Measurements from ENCODE around the gene IER5L. TPM values are rescaled to one million over a fixed set of nuclear protein-coding genes. Genes with fewer than 3 reads are reported as not detected.

Gene IER5L
- total and polyA plus RNA-seq, 9 donors: 2.5 to 74.3 (median 41.5) TPM

DNA sequence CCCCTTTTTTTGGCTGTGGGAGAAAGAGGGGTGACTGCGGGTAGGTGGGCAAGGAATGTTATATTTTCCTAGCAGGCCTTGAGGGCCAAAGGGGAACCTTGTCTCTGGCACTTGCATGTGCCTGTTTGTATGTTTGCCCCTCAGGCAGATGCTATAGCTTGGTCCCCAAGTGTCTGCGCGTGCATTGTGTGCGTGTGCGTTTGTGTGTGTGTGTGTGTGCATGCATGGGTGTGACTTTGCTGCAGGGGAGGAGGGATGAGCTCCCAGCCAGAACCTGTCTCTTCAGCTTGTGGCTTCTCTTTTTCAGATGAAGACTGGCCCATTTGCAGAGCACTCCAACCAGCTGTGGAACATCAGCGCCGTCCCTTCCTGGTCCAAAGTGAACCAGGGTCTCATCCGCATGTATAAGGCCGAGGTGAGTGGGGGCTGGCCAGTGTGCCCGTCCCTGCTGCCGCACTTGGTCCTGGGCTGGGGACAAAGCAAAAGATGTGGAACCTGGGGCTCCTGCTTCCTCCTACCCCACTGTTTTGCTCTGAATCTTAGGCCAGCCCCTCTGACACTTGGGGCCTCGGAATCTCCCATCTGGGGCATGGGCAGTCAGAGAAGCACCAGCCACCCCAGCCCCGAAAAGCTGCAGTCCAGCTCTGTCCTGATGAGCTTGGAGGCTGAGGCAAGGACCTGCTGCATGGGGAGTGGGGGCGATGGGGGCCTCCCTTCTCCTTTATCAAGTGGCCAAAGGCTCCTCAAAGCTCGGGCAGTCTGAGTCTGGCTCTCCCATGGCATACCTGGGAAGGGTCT lies 35.7 kb downstream of the IER5L start:
- intact Hi-C loops (cut with DNase I): loop anchor here (2.0 to 10.0 kb wide), 7 partner anchors 32 to 352 kb away; no protein-coding TSS in a partner anchor
- Histone ChIP-seq H3K9me3 (no peaks in the 10 kb centered on the region), H3K36me3 (no peaks in the 10 kb centered on the region), H3K27ac (peak overlapping the region; percentile 97 to 98), H3K4me1 (ENCODE audit: insufficient read depth) (peaks cover 62% of the 10 kb centered on the region), H3K4me3 (no peak overlapping the region), H3K27me3 (no peaks in the 10 kb centered on the region)
- peak in 2 of 5 donors; percentile 50 to 52 for DNase-seq
- TF ChIP-seq EP300 (IDR thresholded peaks at IDR 0.05) (no peak), POLR2A (IDR thresholded peaks at IDR 0.05) (no peak)
- TF ChIP-seq, protein P1, sequence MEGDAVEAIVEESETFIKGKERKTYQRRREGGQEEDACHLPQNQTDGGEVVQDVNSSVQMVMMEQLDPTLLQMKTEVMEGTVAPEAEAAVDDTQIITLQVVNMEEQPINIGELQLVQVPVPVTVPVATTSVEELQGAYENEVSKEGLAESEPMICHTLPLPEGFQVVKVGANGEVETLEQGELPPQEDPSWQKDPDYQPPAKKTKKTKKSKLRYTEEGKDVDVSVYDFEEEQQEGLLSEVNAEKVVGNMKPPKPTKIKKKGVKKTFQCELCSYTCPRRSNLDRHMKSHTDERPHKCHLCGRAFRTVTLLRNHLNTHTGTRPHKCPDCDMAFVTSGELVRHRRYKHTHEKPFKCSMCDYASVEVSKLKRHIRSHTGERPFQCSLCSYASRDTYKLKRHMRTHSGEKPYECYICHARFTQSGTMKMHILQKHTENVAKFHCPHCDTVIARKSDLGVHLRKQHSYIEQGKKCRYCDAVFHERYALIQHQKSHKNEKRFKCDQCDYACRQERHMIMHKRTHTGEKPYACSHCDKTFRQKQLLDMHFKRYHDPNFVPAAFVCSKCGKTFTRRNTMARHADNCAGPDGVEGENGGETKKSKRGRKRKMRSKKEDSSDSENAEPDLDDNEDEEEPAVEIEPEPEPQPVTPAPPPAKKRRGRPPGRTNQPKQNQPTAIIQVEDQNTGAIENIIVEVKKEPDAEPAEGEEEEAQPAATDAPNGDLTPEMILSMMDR (IDR thresholded peaks at IDR 0.05): no peak
- WGBS, 3 donors: 31 to 41% (median 35%) methylated on average over 15 of the region's 15 CpGs

DNA sequence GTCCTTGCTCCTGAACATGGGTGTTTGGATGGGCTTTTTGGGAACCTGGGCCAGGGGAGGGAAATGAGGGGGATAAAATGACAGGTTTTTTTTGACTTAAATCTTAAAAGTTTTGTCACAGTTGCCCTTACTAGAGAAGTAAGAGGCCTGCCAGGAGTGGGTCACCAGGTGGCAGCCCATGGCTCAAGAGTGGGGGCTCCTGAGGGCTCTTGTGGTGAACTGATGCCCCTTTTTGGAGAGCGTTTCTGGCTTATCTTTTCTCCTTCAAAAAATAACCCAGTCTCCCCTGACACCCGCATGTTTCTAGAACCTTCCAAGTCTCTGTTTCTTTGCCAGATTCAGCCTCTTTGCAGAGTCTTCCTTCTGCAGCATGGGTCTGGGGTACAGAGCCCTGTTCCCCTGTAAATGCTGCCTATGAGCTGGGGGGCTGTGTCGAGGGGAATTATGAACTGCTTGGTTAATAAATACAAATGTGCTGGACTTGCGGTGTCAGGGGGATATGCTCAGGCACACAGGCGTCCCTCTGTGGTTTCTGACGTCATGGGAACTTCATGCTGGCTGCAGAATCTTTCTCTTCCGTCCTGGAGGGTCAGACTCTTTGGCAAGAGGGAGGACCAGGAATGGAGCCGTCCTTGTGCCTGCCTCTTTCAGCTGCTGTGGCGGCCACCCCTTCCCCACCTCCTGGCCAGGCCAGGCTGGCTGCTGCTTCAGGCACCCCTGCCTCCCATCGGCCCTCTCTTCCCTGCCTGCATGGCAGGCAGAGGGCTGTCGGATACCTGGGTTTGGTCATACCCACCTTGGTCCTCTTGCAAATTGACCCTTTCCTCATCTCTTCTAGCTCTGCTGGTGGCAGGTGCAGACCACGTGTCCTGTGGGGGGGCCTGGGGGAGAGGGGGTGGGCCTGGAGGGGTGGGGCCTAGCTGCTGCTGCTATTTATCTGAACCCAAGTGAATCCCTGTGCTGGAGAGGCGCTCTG lies 36.7 kb downstream of the IER5L start:
- TF ChIP-seq POLR2A (IDR thresholded peaks at IDR 0.05) (no peak), EP300 (IDR thresholded peaks at IDR 0.05) (no peak)
- TF ChIP-seq, protein P1 (IDR thresholded peaks at IDR 0.05): no peak
- WGBS, 3 donors: 7 to 11% (median 8%) methylated on average over 13 of the region's 13 CpGs
- Histone ChIP-seq H3K4me3 (peak overlapping the region; percentile 29), H3K27me3 (no peaks in the 10 kb centered on the region), H3K36me3 (no peaks in the 10 kb centered on the region), H3K4me1 (ENCODE audit: insufficient read depth) (peaks cover 58% of the 10 kb centered on the region), H3K27ac (peak overlapping the region; percentile 97 to 98), H3K9me3 (no peaks in the 10 kb centered on the region)
- DNase-seq: peak; percentile 46 to 78 (median 70)
- intact Hi-C loops (cut with DNase I): loop anchor here (2.0 to 10.0 kb wide), 7 partner anchors 33 to 353 kb away; no protein-coding TSS in a partner anchor

DNA sequence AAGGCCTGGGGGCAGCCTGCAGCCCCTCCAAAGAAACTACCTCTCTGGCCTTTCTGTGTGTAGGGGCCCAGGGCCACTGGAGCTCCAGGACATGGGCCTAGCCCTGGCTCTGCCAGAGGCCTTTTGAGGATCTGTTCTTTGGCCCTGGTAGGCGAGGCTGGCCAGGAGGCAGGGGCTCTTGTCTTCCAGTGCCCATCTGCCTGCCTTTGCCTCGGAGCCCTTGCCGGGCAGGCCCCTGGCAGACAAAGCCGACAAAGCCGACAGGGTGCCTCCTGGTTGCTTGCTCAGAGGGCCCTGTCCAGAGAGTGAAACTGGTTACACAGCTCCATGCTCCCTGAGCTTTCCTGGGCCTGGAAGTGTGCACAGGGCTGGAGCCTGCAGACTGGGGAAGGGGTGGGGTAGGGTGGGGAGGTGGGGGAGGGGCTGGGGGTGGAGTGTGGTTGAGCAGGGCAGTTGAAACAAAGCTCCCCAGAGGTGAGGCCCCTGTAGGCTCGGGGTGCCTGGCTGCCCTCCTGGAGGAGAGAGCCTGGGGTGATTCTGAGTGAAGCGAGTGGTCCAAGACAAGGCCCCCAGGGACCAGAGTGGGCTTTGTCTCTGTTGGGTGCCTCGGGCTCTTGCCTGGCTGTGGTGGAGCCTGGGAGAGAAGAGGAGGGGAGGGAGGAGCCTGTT lies 37.5 kb downstream of the IER5L start:
- TF ChIP-seq, protein P1 (IDR thresholded peaks at IDR 0.05): peak in 1 of 3 donors; percentile 10
- no peak for TF ChIP-seq EP300 (IDR thresholded peaks at IDR 0.05)
- DNase-seq: peak; percentile 52 to 69 (median 65)
- Histone ChIP-seq H3K4me3 (peak overlapping the region; percentile 29), H3K27ac (peak overlapping the region; percentile 97 to 98), H3K4me1 (ENCODE audit: insufficient read depth) (peaks cover 51% of the 10 kb centered on the region), H3K36me3 (no peaks in the 10 kb centered on the region), H3K27me3 (no peaks in the 10 kb centered on the region), H3K9me3 (no peaks in the 10 kb centered on the region)
- intact Hi-C loops (cut with DNase I): loop anchor here in 3 of 4 donors (2.0 to 10.0 kb wide), 5 partner anchors 36 to 354 kb away; no protein-coding TSS in a partner anchor
- 5 to 10% (median 9%) methylated on average over 8 of the region's 8 CpGs for WGBS, 3 donors

Measured in ovary (tissue), 9 donors.